Measurements from ENCODE around the gene TMEM33. TPM values are rescaled to one million over a fixed set of nuclear protein-coding genes. Genes with fewer than 3 reads are reported as not detected.

TMEM33 gene
- total RNA-seq, 1 experiment from 2014 or later, result 70.3 TPM

- Histone ChIP-seq H3K79me2 (ENCODE audit: low read length) (no peaks in the 10 kb centered on the region), H3F3A (ENCODE audit: low read length, unreplicated experiment) (no peaks in the 10 kb centered on the region), H3K4me2 (ENCODE audit: low read length) (no peak overlapping the region), H3K4me3 (ENCODE audit: low read length) (no peak overlapping the region), H3K27ac (ENCODE audit: low read length) (no peak overlapping the region), H3K36me3 (ENCODE audit: low read depth, low read length) (peaks cover 2% of the 10 kb centered on the region; the same call in 1 of the 2 replicates), H3K4me1 (ENCODE audit: insufficient read depth, low read length) (no peaks in the 10 kb centered on the region), H2AFZ (ENCODE audit: low read length) (no peak overlapping the region), H3K27me3 (ENCODE audit: low read length) (no peaks in the 10 kb centered on the region), H3K9me2 (replicated peaks; ENCODE audit: low read length) (no peaks in the 10 kb centered on the region), H3K9me3 (ENCODE audit: low read length) (no peaks in the 10 kb centered on the region), H3K9ac (ENCODE audit: low read length) (no peak overlapping the region), H4K20me1 (ENCODE audit: low read length) (no peaks in the 10 kb centered on the region)
- DNase-seq (no peak), ATAC-seq (no peak)
- TF ChIP-seq, protein P1, sequence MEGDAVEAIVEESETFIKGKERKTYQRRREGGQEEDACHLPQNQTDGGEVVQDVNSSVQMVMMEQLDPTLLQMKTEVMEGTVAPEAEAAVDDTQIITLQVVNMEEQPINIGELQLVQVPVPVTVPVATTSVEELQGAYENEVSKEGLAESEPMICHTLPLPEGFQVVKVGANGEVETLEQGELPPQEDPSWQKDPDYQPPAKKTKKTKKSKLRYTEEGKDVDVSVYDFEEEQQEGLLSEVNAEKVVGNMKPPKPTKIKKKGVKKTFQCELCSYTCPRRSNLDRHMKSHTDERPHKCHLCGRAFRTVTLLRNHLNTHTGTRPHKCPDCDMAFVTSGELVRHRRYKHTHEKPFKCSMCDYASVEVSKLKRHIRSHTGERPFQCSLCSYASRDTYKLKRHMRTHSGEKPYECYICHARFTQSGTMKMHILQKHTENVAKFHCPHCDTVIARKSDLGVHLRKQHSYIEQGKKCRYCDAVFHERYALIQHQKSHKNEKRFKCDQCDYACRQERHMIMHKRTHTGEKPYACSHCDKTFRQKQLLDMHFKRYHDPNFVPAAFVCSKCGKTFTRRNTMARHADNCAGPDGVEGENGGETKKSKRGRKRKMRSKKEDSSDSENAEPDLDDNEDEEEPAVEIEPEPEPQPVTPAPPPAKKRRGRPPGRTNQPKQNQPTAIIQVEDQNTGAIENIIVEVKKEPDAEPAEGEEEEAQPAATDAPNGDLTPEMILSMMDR (conservative IDR thresholded peaks at IDR 0.05; ENCODE audit: low read depth, low read length), result no peak
- no peak for TF ChIP-seq EZH2 (IDR thresholded peaks at IDR 0.05; ENCODE audit: low read length, unreplicated experiment)
- no peak for TF ChIP-seq EZH2phosphoT487 (IDR thresholded peaks at IDR 0.05; ENCODE audit: borderline replicate concordance, low read length)
- no TSS peak for BruUV-seq (replicated peaks)
- intact Hi-C loops (cut with micrococcal nuclease), result no loop called here
- CTCF ChIA-PET, result no interaction called here
- POLR2A ChIA-PET (ENCODE audit: unreplicated experiment), result no interaction called here
Observed at GRCh38 chr4:41999321-41999720, 64.1 kb downstream of the TMEM33 start.

DNA sequence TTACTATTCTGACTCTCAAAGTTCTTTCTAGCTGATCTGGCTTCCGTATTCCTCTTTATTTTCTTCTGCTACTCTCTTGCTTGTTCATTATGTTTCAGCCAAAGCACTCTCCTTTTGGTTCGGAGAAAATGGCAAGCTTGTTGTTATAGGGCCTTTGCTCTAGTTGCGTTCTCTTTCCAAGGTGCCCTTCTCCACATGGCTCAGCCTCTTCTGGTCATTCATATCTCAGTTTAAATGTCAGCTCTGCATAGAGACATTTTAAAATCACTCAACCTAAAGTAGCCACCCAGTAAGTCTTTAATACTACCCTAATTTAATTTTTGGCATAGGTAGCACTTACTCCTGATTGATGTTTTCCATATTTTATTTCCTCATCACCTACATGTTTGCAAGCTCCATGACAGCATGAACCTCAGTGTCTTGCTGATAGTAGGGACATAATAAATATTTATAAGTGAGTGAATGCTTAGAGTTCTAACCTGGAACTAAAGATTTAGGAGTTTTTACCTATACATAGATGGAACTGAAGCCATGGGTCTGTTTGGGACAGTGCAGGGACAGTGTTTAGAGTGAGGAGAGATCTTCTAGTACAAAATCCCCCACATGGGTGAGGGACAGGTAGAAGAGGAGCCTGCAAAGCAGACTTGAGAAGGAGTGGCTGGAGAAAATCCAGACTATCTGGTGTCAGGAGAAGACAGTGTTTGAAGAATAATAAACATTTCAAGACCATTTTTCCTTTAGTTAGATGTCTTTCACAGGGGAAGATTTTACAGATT is 73.0 kb downstream of the TMEM33 start:
- no peak overlapping the region for H3K9ac ChIP-seq (ENCODE audit: low read length)
- no peak overlapping the region for H3K4me3 ChIP-seq (ENCODE audit: low read length)
- ChIA-PET POLR2A (ENCODE audit: unreplicated experiment) (no interaction called here), CTCF (no interaction called here)
- intact Hi-C loops (cut with micrococcal nuclease), result no loop called here
- no peak for ATAC-seq
- no peaks in the 10 kb centered on the region for H3K79me2 ChIP-seq (ENCODE audit: low read length)
- H3F3A ChIP-seq (ENCODE audit: low read length, unreplicated experiment), result no peaks in the 10 kb centered on the region
- no peaks in the 10 kb centered on the region for H4K20me1 ChIP-seq (ENCODE audit: low read length)
- H3K27ac ChIP-seq (ENCODE audit: low read length), result no peak overlapping the region
- peaks cover 2% of the 10 kb centered on the region for H3K36me3 ChIP-seq (ENCODE audit: low read depth, low read length)
- BruUV-seq (replicated peaks), result no TSS peak
- H3K9me3 ChIP-seq (ENCODE audit: low read length), result no peaks in the 10 kb centered on the region
- H3K9me2 ChIP-seq (replicated peaks; ENCODE audit: low read length), result no peaks in the 10 kb centered on the region
- no peaks in the 10 kb centered on the region for H3K27me3 ChIP-seq (ENCODE audit: low read length)
- no peak for TF ChIP-seq EZH2phosphoT487 (IDR thresholded peaks at IDR 0.05; ENCODE audit: borderline replicate concordance, low read length)
- TF ChIP-seq EZH2 (IDR thresholded peaks at IDR 0.05; ENCODE audit: low read length, unreplicated experiment), result no peak
- TF ChIP-seq, protein P1 (conservative IDR thresholded peaks at IDR 0.05; ENCODE audit: low read depth, low read length), result no peak
- no peak overlapping the region for H2AFZ ChIP-seq (ENCODE audit: low read length)
- H3K4me2 ChIP-seq (ENCODE audit: low read length), result no peak overlapping the region
- H3K4me1 ChIP-seq (ENCODE audit: insufficient read depth, low read length), result no peaks in the 10 kb centered on the region
- no peak for DNase-seq

Other genes with a start within 250 kb of the TMEM33 start
- gene PHOX2B, start 186.7 kb upstream of the TMEM33 start, total RNA-seq (2014; rRNA removed), result not detected in 2 replicates
- 0.22 and 0.63 TPM in 2 replicates for gene DCAF4L1, start 46.3 kb downstream of the TMEM33 start, total RNA-seq (2014; rRNA removed)
- gene SLC30A9, start 55.1 kb downstream of the TMEM33 start, total RNA-seq (2014; rRNA removed), result 32.4 and 32.7 TPM in 2 replicates
- not detected in 2 replicates for gene BEND4, start 217.2 kb downstream of the TMEM33 start, total RNA-seq (2014; rRNA removed)

Data from PC-3 (cell line).